ENCODE data around the gene OSBPL6. TPM values are rescaled to one million over a fixed set of nuclear protein-coding genes. Genes with fewer than 3 reads are reported as not detected.

Gene OSBPL6
- total RNA-seq, 1 experiment from 2014 or later = 4.6 TPM

GRCh38 chr2:178320011-178320585 is 125.8 kb downstream of the OSBPL6 start:
- Mint-ChIP-seq H3K27ac (no peak overlapping the region), H3K27me3 (ENCODE audit: low read depth) (no peaks in the 10 kb centered on the region), H3K4me3 (no peak overlapping the region), H3K36me3 (ENCODE audit: insufficient read depth in 1 of 3, low read depth in 3 of 3) (no peaks in the 10 kb centered on the region), H3K9me3 (no peaks in the 10 kb centered on the region), H3K4me1 (no peaks in the 10 kb centered on the region)
- no peak overlapping the region for H3K27ac ChIP-seq (ENCODE audit: insufficient read length, low read depth, low read length)
- no peak overlapping the region for H2BK15ac ChIP-seq (ENCODE audit: low read depth, low read length)
- no peak for DNase-seq
- no peak overlapping the region for H4K91ac ChIP-seq (ENCODE audit: insufficient read length, low read depth, low read length)
- H3K79me1 ChIP-seq (ENCODE audit: insufficient read depth, low read depth, low read length, poor library complexity, severe bottlenecking) = no peaks in the 10 kb centered on the region
- H4K20me1 ChIP-seq (ENCODE audit: control insufficient read depth, insufficient read depth, insufficient read length) = no peaks in the 10 kb centered on the region
- H3K9ac ChIP-seq (ENCODE audit: extremely low read depth, insufficient read length, low read length) = no peak overlapping the region
- H3K56ac ChIP-seq (ENCODE audit: insufficient read length, low read depth, low read length) = no peak overlapping the region
- TF ChIP-seq CTCF (conservative IDR thresholded peaks at IDR 0.05) = no peak
- no peak overlapping the region for H4K5ac ChIP-seq (ENCODE audit: insufficient read length, low read depth, low read length)
- no peak overlapping the region for H4K8ac ChIP-seq (replicated peaks; ENCODE audit: insufficient read length, low read depth, low read length)
- H3K23ac ChIP-seq (ENCODE audit: insufficient read length, low read depth, low read length) = no peak overlapping the region
- H3K9me3 ChIP-seq (ENCODE audit: control insufficient read depth, low read depth, low read length) = no peaks in the 10 kb centered on the region
- H2BK20ac ChIP-seq (ENCODE audit: low read depth, low read length, poor library complexity, severe bottlenecking) = no peak overlapping the region
- no peak overlapping the region for H2BK5ac ChIP-seq (ENCODE audit: insufficient read length, low read length)
- no peak overlapping the region for H2AK5ac ChIP-seq (ENCODE audit: insufficient read length, low read length)
- H3K4me1 ChIP-seq (ENCODE audit: insufficient read depth, low read length) = no peaks in the 10 kb centered on the region
- H3K79me2 ChIP-seq (ENCODE audit: insufficient read depth, low read length) = no peaks in the 10 kb centered on the region
- WGBS (ENCODE audit: extremely low coverage, insufficient read length, low lambda C conversion rate) = no CpG with 5 or more reads among the region's 4 CpGs
- no peaks in the 10 kb centered on the region for H3K27me3 ChIP-seq (ENCODE audit: insufficient read depth, low read length)
- H3K18ac ChIP-seq (ENCODE audit: insufficient read length, low read depth, low read length) = no peak overlapping the region
- H3K4me2 ChIP-seq (ENCODE audit: insufficient read depth, insufficient read length, low read length) = no peak overlapping the region
- no peak overlapping the region for H3K4ac ChIP-seq (ENCODE audit: low read depth, low read length)
- no peak overlapping the region for H3T11ph ChIP-seq (ENCODE audit: low read length)
- no peak overlapping the region for H2AFZ ChIP-seq (ENCODE audit: low read length)
- no peak overlapping the region for H3K14ac ChIP-seq (ENCODE audit: insufficient read depth, low read length)
- H3K23me2 ChIP-seq (ENCODE audit: insufficient read length, low read depth, low read length, poor library complexity, severe bottlenecking) = no peaks in the 10 kb centered on the region
- H2BK120ac ChIP-seq (ENCODE audit: low read depth, low read length, poor library complexity, severe bottlenecking) = no peak overlapping the region
- no peak overlapping the region for H2BK12ac ChIP-seq (ENCODE audit: insufficient read length, low read depth, low read length)

Data from H9 (cell line).